Smooth muscle cell (in vitro differentiated cells): Measurements from ENCODE around the gene WLS. TPM values are rescaled to one million over a fixed set of nuclear protein-coding genes. Genes with fewer than 3 reads are reported as not detected.

Experiments
- DNase-seq: peaks from one replicate; lab custom pipeline; 2025; ENCODE audit not compliant: unreplicated experiment; lab: John Stamatoyannopoulos, UW
- H2AFZ ChIP-seq: fragments of 200-600 bp; sonication (generic); 2 replicates; pipeline ENCODE4 v1.6.0; 2016; ENCODE audit warnings: antibody characterized with exemption, low read depth, mild to moderate bottlenecking
- H3F3A ChIP-seq: fragments of 200-600 bp; sonication (generic); 2 replicates; pipeline ENCODE4 v1.6.0; 2017; ENCODE audit warnings: antibody characterized with exemption, low read depth
- H3K27ac ChIP-seq: fragments of 200-600 bp; sonication (generic); 2 replicates; pipeline ENCODE4 v1.5.1; 2016; ENCODE audit warnings: low read depth, mild to moderate bottlenecking
- H3K27me3 ChIP-seq: fragments of 200-600 bp; sonication (generic); 2 replicates; pipeline ENCODE4 v1.6.1; 2016; ENCODE audit warnings: low read depth, mild to moderate bottlenecking
- H3K36me3 ChIP-seq: fragments of 200-600 bp; sonication (generic); 2 replicates; pipeline ENCODE4 v1.5.1; 2016; ENCODE audit warnings: low read depth
- H3K4me1 ChIP-seq: fragments of 200-600 bp; sonication (generic); 2 replicates; pipeline ENCODE4 v1.5.1; 2016; ENCODE audit warnings: low read depth
- H3K4me2 ChIP-seq: fragments of 200-600 bp; sonication (generic); 2 replicates; pipeline ENCODE4 v1.6.0; 2016; ENCODE audit warnings: mild to moderate bottlenecking
- H3K4me3 ChIP-seq: fragments of 200-600 bp; sonication (generic); 2 replicates; pipeline ENCODE4 v1.5.1; 2016; ENCODE audit warnings: mild to moderate bottlenecking
- H3K79me2 ChIP-seq: fragments of 200-600 bp; sonication (generic); 2 replicates; pipeline ENCODE4 v1.6.0; 2016; ENCODE audit warnings: low read depth, mild to moderate bottlenecking
- H3K9ac ChIP-seq: fragments of 200-600 bp; sonication (generic); 2 replicates; pipeline ENCODE4 v1.6.0; 2016; ENCODE audit warnings: low read depth
- H3K9me3 ChIP-seq: fragments of 200-600 bp; sonication (generic); replicated peaks from 2 replicates; pipeline ENCODE4 v1.5.1; 2016; ENCODE audit warnings: low read depth
- H4K20me1 ChIP-seq: fragments of 200-600 bp; sonication (generic); 2 replicates; pipeline ENCODE4 v1.6.0; 2016; ENCODE audit warnings: low read depth
- CTCF ChIP-seq: fragments of 200-600 bp; sonication (generic); IDR thresholded peaks from 2 replicates; pipeline ENCODE4 v1.5.1; 2017; ENCODE audit warnings: borderline replicate concordance, mild to moderate bottlenecking, antibody characterized with exemption; ENCODE audit not compliant: insufficient read depth, poor library complexity, severe bottlenecking
- WGBS: methylation state at CpG from one replicate; pipeline ENCODE4 v1.1.7; 2016; ENCODE audit warnings: low lambda C conversion rate; 5-methylcytosine and 5-hydroxymethylcytosine counted together
- polyA plus RNA-seq: library from polyadenylated mRNA; unstranded; fragments of >200 nt; fragmentation: Nextera tagmentation; extraction: Ambion mirVana; gene quantifications from 2 replicates; pipeline ENCODE4 v1.2.1, GENCODE V29; 2016
- total RNA-seq: library from RNA; depleted of rRNA; stranded (reverse); fragments of >200 nt; gene quantifications from 2 replicates; pipeline ENCODE4 v1.2.3, GENCODE V29; 2014

Gene WLS
- total and polyA plus RNA-seq, 2 experiments from 2014 or later: 58.1 to 112 TPM

- TF ChIP-seq CTCF: no peak
- WGBS: 97% methylated on average over 2 of the region's 2 CpGs
- Histone ChIP-seq H2AFZ (no peak overlapping the region), H3K4me1 (peaks cover 8% of the 10 kb centered on the region), H3K4me2 (no peak overlapping the region), H3K9me3 (no peaks in the 10 kb centered on the region), H4K20me1 (no peaks in the 10 kb centered on the region), H3F3A (peaks cover 13% of the 10 kb centered on the region), H3K9ac (no peak overlapping the region), H3K79me2 (peaks cover 4% of the 10 kb centered on the region), H3K27me3 (no peaks in the 10 kb centered on the region), H3K36me3 (no peaks in the 10 kb centered on the region), H3K4me3 (no peak overlapping the region), H3K27ac (no peak overlapping the region)
- no peak for DNase-seq
Measured at GRCh38 chr1:68183895-68184294, 48.4 kb downstream of the WLS start.

- H3F3A ChIP-seq: peaks cover 5% of the 10 kb centered on the region
- H3K9ac ChIP-seq: no peak overlapping the region
- no peak for TF ChIP-seq CTCF
- WGBS: 82% methylated on average over 1 of the region's 1 CpG
- no peak overlapping the region for H3K4me2 ChIP-seq
- H3K36me3 ChIP-seq: no peaks in the 10 kb centered on the region
- H3K4me1 ChIP-seq: peaks cover 3% of the 10 kb centered on the region
- no peaks in the 10 kb centered on the region for H3K9me3 ChIP-seq
- no peak overlapping the region for H3K4me3 ChIP-seq
- no peaks in the 10 kb centered on the region for H3K27me3 ChIP-seq
- H4K20me1 ChIP-seq: no peaks in the 10 kb centered on the region
- peaks cover 4% of the 10 kb centered on the region for H3K79me2 ChIP-seq
- no peak overlapping the region for H2AFZ ChIP-seq
- DNase-seq: no peak
- no peak overlapping the region for H3K27ac ChIP-seq
Measured at GRCh38 chr1:68181165-68181556, 51.2 kb downstream of the WLS start.

GRCh38 chr1:68180441-68181164 is 51.7 kb downstream of the WLS start:
- H3K9ac ChIP-seq: no peak overlapping the region
- no peak overlapping the region for H3K4me2 ChIP-seq
- H2AFZ ChIP-seq: no peak overlapping the region
- no peak for DNase-seq
- H4K20me1 ChIP-seq: no peaks in the 10 kb centered on the region
- H3K79me2 ChIP-seq: peaks cover 4% of the 10 kb centered on the region
- H3K4me1 ChIP-seq: peaks cover 8% of the 10 kb centered on the region
- no peak for TF ChIP-seq CTCF
- H3K27ac ChIP-seq: no peak overlapping the region
- no peaks in the 10 kb centered on the region for H3K27me3 ChIP-seq
- peaks cover 6% of the 10 kb centered on the region for H3F3A ChIP-seq
- H3K4me3 ChIP-seq: no peak overlapping the region
- H3K36me3 ChIP-seq: no peaks in the 10 kb centered on the region
- no peaks in the 10 kb centered on the region for H3K9me3 ChIP-seq
